Ovary (tissue), 9 donors: ENCODE measurements around the gene PUSL1. TPM values are rescaled to one million over a fixed set of nuclear protein-coding genes. Genes with fewer than 3 reads are reported as not detected.

Source experiments
- DNase-seq, 5 donors: peaks; one replicate each; pipeline ENCODE4 v3.0.0-alpha.2; 2019 to 2020
- H3K27ac ChIP-seq, 2 donors: fragments of 200-600 bp; one replicate each; pipeline versions ENCODE4 v1.5.1 to v1.8.0; 2019 to 2022
- H3K27me3 ChIP-seq: fragments of 200-600 bp; one replicate; pipeline ENCODE4 v1.8.0; 2022
- H3K36me3 ChIP-seq: fragments of 200-600 bp; sonication (generic); one replicate; pipeline ENCODE4 v1.5.1; 2019
- H3K4me1 ChIP-seq: one replicate; pipeline ENCODE4 v1.8.1; 2013; ENCODE audit warnings: mild to moderate bottlenecking, moderate library complexity; ENCODE audit not compliant: insufficient read depth
- H3K4me3 ChIP-seq: fragments of 200-600 bp; sonication (generic); one replicate; pipeline ENCODE4 v1.5.1; 2017
- H3K9me3 ChIP-seq, 2 donors: fragments of 200-600 bp in 1 of 2; sonication (generic) in 1 of 2; one replicate each; pipeline versions ENCODE4 v1.5.1 to v1.8.1; 2013 to 2019; ENCODE audit warnings: mild to moderate bottlenecking in 1 of 2, moderate library complexity in 1 of 2
- EP300 ChIP-seq: sonication (generic); formaldehyde crosslinking; IDR thresholded peaks from one replicate; pipeline ENCODE4 v1.6.1; 2017; ENCODE audit warnings: antibody characterized with exemption
- POLR2A ChIP-seq: fragments of 450-650 bp; IDR thresholded peaks from one replicate; pipeline ENCODE4 v1.6.1; 2017; ENCODE audit warnings: antibody characterized with exemption, mild to moderate bottlenecking, moderate library complexity
- whole genome bisulfite sequencing, 3 donors: extraction: QIAGEN DNeasy Blood & Tissue Kit in 1 of 3; methylation state at CpG; one replicate each; pipeline versions ENCODE4 v1.1.5 to v1.1.7; 2013 to 2017; 5-methylcytosine and 5-hydroxymethylcytosine counted together
- intact Hi-C, 4 donors: fragments of 100-400 bp; cut with DNase I; formaldehyde crosslinking; loops; one replicate each; pipeline versions ENCODE4 v1.11.0 to v1.15.1; 2022 to 2023
- polyA plus RNA-seq, 2 donors: library from polyadenylated mRNA; stranded (reverse); fragments of 200-250 nt in 1 of 2; fragments of 350-450 nt in 1 of 2; fragmentation: Illumina TruSeq in 1 of 2; extraction: RNeasy Lipid Tissue Mini Kit (QIAGEN cat#74804) in 1 of 2; gene quantifications; one replicate each; pipeline ENCODE4 v1.2.3, GENCODE V29; 2013 to 2014
- total RNA-seq, 7 donors: library from RNA; depleted of rRNA in 2 of 7; stranded (reverse); fragments of >200 nt in 2 of 7; fragmentation: NEBNext Ultra II Directional in 3 of 7; extraction: Animal tissue kit (Norgen Biotek cat#: 25700) in 3 of 7; gene quantifications; one replicate each; pipeline versions ENCODE4 v1.1.0 to v1.2.4, GENCODE V29; 2016 to 2023
- TF ChIP-seq, protein P1 (sequence below), 3 donors: fragments of 450-650 bp in 2 of 3; fragments of 200-600 bp in 1 of 3; IDR thresholded peaks; one replicate each; pipeline versions ENCODE4 v1.5.1 to v1.8.0; 2016 to 2022; ENCODE audit warnings: antibody characterized with exemption in 3 of 3, mild to moderate bottlenecking in 1 of 3
- donor health status: DM: no; HTN: no; CAD: no; lungs with moderate emphysema.
- donor health status: DM: no; HTN: no; CAD: no.
- donor health status: Bipolar disorder and iron deficiency.
- donor health status: DM: yes; HTN: yes; CAD: no.
- donor health status: DM: no; HTN: no; CAD: no.
- donor health status: DM: yes; HTN: yes; CAD: no.

PUSL1 gene
- total and polyA plus RNA-seq, 9 donors: 0.18 to 27.6 (median 20.8) TPM

DNA sequence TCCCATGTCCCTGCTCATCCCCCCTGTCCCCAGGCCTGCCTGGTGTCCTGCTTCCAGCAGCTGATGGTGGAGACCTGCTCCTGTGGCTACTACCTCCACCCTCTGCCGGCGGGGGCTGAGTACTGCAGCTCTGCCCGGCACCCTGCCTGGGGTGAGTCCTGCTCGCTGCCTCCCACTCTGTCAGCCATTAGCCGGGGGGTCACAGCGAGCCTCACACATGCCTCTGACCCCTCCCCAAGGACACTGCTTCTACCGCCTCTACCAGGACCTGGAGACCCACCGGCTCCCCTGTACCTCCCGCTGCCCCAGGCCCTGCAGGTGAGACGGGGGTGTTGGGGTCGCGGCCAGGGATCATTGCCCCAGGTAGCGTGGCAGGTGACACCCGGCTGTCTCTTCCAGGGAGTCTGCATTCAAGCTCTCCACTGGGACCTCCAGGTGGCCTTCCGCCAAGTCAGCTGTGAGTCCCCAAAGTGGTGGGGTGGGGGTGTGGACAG is 18.1 kb upstream of the PUSL1 start:
- peaks cover 3% of the 10 kb centered on the region for H3K4me1 ChIP-seq
- no peaks in the 10 kb centered on the region for H3K27me3 ChIP-seq
- intact Hi-C loops: loop anchor here in 3 of 4 donors (5.0 to 10.0 kb wide), 3 partner anchors 168 to 305 kb away; partner anchors contain the start of gene PERM1 (in 2 of the 3)
- peak in 4 of 5 donors; percentile 33 to 66 (median 48) for DNase-seq
- no peak overlapping the region for H3K27ac ChIP-seq
- TF ChIP-seq POLR2A: no peak
- TF ChIP-seq, protein P1, sequence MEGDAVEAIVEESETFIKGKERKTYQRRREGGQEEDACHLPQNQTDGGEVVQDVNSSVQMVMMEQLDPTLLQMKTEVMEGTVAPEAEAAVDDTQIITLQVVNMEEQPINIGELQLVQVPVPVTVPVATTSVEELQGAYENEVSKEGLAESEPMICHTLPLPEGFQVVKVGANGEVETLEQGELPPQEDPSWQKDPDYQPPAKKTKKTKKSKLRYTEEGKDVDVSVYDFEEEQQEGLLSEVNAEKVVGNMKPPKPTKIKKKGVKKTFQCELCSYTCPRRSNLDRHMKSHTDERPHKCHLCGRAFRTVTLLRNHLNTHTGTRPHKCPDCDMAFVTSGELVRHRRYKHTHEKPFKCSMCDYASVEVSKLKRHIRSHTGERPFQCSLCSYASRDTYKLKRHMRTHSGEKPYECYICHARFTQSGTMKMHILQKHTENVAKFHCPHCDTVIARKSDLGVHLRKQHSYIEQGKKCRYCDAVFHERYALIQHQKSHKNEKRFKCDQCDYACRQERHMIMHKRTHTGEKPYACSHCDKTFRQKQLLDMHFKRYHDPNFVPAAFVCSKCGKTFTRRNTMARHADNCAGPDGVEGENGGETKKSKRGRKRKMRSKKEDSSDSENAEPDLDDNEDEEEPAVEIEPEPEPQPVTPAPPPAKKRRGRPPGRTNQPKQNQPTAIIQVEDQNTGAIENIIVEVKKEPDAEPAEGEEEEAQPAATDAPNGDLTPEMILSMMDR (IDR thresholded peaks at IDR 0.05): peak in 1 of 3 donors; percentile 24
- H3K36me3 ChIP-seq: no peaks in the 10 kb centered on the region
- WGBS, 3 donors: 55 to 67% (median 66%) methylated on average over 15 of the region's 15 CpGs
- H3K4me3 ChIP-seq: no peak overlapping the region
- no peaks in the 10 kb centered on the region for H3K9me3 ChIP-seq

DNA sequence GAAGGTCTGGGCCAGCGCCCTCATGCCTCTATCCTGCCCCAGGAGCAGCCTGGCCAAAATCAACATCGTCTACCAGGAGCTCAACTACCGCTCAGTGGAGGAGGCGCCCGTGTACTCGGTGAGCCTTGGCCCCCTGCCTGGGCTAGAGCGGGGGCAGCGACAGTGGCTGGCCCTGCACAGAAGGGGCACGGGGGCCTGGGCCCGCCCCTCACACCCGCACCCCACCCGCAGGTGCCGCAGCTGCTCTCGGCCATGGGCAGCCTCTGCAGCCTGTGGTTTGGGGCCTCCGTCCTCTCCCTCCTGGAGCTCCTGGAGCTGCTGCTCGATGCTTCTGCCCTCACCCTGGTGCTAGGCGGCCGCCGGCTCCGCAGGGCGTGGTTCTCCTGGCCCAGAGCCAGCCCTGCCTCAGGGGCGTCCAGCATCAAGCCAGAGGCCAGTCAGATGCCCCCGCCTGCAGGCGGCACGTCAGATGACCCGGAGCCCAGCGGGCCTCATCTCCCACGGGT is 17.3 kb upstream of the PUSL1 start:
- TF ChIP-seq POLR2A (no peak), EP300 (no peak)
- TF ChIP-seq, protein P1 (IDR thresholded peaks at IDR 0.05): no peak
- DNase-seq: peak; percentile 27 to 66 (median 44)
- H3K9me3 ChIP-seq: no peaks in the 10 kb centered on the region
- no peak overlapping the region for H3K4me3 ChIP-seq
- intact Hi-C loops: loop anchor here in 3 of 4 donors (5.0 to 10.0 kb wide), 3 partner anchors 169 to 306 kb away; partner anchors contain the start of gene PERM1 (in 2 of the 3)
- no peaks in the 10 kb centered on the region for H3K27me3 ChIP-seq
- H3K27ac ChIP-seq: no peak overlapping the region
- 9 to 14% (median 10%) methylated on average over 14 to 28 of the region's 28 CpGs for WGBS, 3 donors
- peaks cover 3% of the 10 kb centered on the region for H3K4me1 ChIP-seq
- no peaks in the 10 kb centered on the region for H3K36me3 ChIP-seq

DNA sequence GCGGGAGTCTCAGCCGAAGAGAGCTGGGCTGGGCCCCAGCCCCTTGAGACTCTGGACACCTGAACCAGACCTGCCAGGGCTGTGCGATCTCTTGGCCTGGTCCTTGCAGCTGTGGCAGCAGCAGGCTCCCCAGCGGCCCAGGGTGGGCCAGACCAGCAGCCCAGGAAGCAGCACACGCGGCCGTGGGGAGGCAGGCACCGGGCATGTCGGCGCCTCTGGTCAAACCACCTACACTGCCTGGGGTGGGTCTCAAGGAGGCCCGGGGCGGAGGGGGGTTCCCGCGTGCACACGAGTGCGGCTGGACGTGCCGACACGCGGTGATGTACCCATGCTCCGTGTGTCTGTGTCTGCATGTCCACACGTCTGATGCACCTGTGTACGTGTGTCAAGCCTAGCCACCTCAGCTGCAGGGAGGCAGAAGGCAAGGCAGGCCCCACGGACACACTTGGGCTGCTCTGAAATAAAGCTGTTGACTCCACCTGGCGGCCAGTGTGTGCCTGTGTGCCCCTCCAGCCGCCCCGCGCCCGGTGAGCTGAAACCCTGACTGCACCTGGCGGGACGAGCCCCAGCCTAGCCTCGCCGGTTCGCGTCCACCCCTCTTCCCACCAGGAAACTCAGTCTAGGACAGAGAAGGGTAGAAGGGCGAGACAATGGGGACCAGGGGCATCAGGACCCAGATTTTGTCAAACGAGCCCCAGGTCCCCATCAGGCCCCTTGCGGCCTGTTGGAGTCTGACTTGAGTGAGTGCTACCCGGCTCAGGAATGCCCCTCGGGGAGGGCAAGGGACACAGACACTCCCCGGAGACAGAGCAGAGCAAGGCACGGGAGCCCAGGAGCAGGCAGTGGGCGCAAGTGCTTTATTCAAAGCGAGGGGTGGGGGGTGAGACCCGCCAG is 16.6 kb upstream of the PUSL1 start:
- DNase-seq: peak; percentile 68 to 83 (median 74)
- Histone ChIP-seq H3K36me3 (no peaks in the 10 kb centered on the region), H3K27ac (no peak overlapping the region), H3K4me1 (peaks cover 3% of the 10 kb centered on the region), H3K27me3 (no peaks in the 10 kb centered on the region), H3K9me3 (no peaks in the 10 kb centered on the region), H3K4me3 (no peak overlapping the region)
- TF ChIP-seq POLR2A: no peak
- TF ChIP-seq, protein P1 (IDR thresholded peaks at IDR 0.05): peak; percentile 46 to 80 (median 48)
- intact Hi-C loops: loop anchor here in 3 of 4 donors (5.0 to 10.0 kb wide), 3 partner anchors 169 to 307 kb away; partner anchors contain the start of gene PERM1 (in 2 of the 3)
- WGBS, 3 donors: 31 to 61% (median 43%) methylated on average over 29 to 45 of the region's 45 CpGs

DNA sequence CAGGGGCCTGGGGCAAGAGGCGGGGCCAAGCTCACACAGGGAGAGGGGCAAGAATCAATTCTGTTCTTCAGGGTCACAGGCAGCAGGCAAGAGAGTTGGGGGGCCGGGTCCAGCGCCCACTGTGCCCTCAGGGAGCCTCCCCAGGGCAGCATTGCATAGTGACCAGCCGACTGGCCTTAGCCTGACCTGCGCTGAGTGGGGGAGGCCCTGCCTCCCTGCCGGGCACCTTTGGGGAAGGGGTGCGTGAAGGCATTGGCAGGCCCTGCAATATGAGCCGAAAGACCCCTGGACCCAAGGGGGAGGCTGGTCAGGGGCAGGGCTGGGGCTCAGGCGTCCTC is 16.0 kb upstream of the PUSL1 start:
- H3K9me3 ChIP-seq: no peaks in the 10 kb centered on the region
- WGBS, 3 donors: 81 to 90% (median 82%) methylated on average over 9 of the region's 9 CpGs
- DNase-seq: peak in 2 of 5 donors; percentile 30 to 41
- intact Hi-C loops: loop anchor here in 3 of 4 donors (5.0 to 10.0 kb wide), 3 partner anchors 170 to 308 kb away; partner anchors contain the start of gene PERM1 (in 2 of the 3)
- H3K4me1 ChIP-seq: peaks cover 3% of the 10 kb centered on the region
- no peaks in the 10 kb centered on the region for H3K36me3 ChIP-seq
- H3K4me3 ChIP-seq: no peak overlapping the region
- H3K27ac ChIP-seq: no peak overlapping the region
- no peaks in the 10 kb centered on the region for H3K27me3 ChIP-seq
- TF ChIP-seq, protein P1 (IDR thresholded peaks at IDR 0.05): no peak
- TF ChIP-seq POLR2A (no peak), EP300 (no peak)
